A549 (cell line): ENCODE measurements around the gene BICDL1. TPM values are rescaled to one million over a fixed set of nuclear protein-coding genes. Genes with fewer than 3 reads are reported as not detected.

ENCODE experiments used
- ATAC-seq, 2 experiments: fragments of 200-7000 bp in 1 of 2; fragments of >200 bp in 1 of 2; cut with Nextera tagmentation in 1 of 2; cut with Tn5 transposase in 1 of 2; 3 replicates each; pipeline versions ENCODE4 v1.8.0 to v1.9.1; 2018 to 2020; ENCODE audit warnings: mild to moderate bottlenecking in 1 of 2, moderate library complexity in 1 of 2
- CTCF ChIA-PET: fragments of 300-600 bp; sonication (Branson Sonifier 250); formaldehyde crosslinking; extraction: SDS; loops from one replicate; lab custom pipeline; 2021; ENCODE audit warnings: antibody characterized with exemption, inconsistent platforms; lab: Yijun Ruan, JAX
- POLR2A ChIA-PET: fragments of 350-600 bp; formaldehyde crosslinking; extraction: SDS; loops from one replicate; lab custom pipeline; 2021; ENCODE audit warnings: antibody characterized with exemption, inconsistent platforms; lab: Yijun Ruan, JAX
- DNase-seq, 2 experiments: peaks; one replicate each; pipeline versions ENCODE4 v3.0.0 to v3.0.0-alpha.2; 2011 to 2016; ENCODE audit warnings: low read depth in 1 of 2, low spot score in 1 of 2
- FAIRE-seq: peaks from 2 replicates; lab custom pipeline; 2011; peaks lifted over from hg19 to GRCh38; lab: Jason Lieb, UNC
- H3K27ac ChIP-seq, 2 experiments: fragments of >200 bp; sonication (Bioruptor Twin); formaldehyde crosslinking; 3 replicates each; pipeline ENCODE4 v1.5.1; 2016 to 2017
- H3K4me1 ChIP-seq: fragments of >200 bp; sonication (Bioruptor Twin); formaldehyde crosslinking; 3 replicates; pipeline ENCODE4 v1.6.1; 2016
- H3K4me2 ChIP-seq: fragments of >200 bp; sonication (Bioruptor Twin); formaldehyde crosslinking; 3 replicates; pipeline ENCODE4 v1.6.1; 2016
- H3K4me3 ChIP-seq: fragments of >200 bp; sonication (Bioruptor Twin); formaldehyde crosslinking; 3 replicates; pipeline ENCODE4 v1.5.1; 2016
- H3K9me3 ChIP-seq: fragments of >200 bp; sonication (Bioruptor Twin); formaldehyde crosslinking; 3 replicates; pipeline ENCODE4 v1.6.1; 2016
- ATOH8 ChIP-seq: fragments of 250-450 bp; sonication (Bioruptor Pico); IDR thresholded peaks from 2 replicates; pipeline ENCODE4 v1.5.0; 2020; ENCODE audit warnings: low read depth, mild to moderate bottlenecking, moderate library complexity
- BCL3 ChIP-seq: fragments of >200 bp; sonication (Bioruptor Twin); formaldehyde crosslinking; IDR thresholded peaks from 3 replicates; pipeline ENCODE4 v1.6.1; 2016
- CBX8 ChIP-seq: fragments of 200-600 bp; sonication (generic); IDR thresholded peaks from 2 replicates; pipeline ENCODE4 v1.6.1; 2016
- CEBPB ChIP-seq, 2 experiments: fragments of >200 bp in 1 of 2; sonication (Bioruptor Twin) in 1 of 2; formaldehyde crosslinking in 1 of 2; IDR thresholded peaks; 2 replicates each; pipeline ENCODE4 v1.6.1; 2012 to 2016
- CHD2 ChIP-seq: fragments of 150-350 bp; IDR thresholded peaks from 2 replicates; pipeline ENCODE4 v1.6.1; 2014; ENCODE audit warnings: low read length; ENCODE audit not compliant: partially characterized antibody
- E2F6 ChIP-seq: IDR thresholded peaks from 2 replicates; pipeline ENCODE4 v1.6.1; 2012; ENCODE audit warnings: low read depth, borderline replicate concordance
- EHF ChIP-seq: fragments of 250-450 bp; sonication (Bioruptor Pico); IDR thresholded peaks from 2 replicates; pipeline ENCODE4 v1.5.0; 2020; ENCODE audit warnings: mild to moderate bottlenecking
- FOXS1 ChIP-seq: fragments of 250-450 bp; sonication (Bioruptor Pico); IDR thresholded peaks from 2 replicates; pipeline ENCODE4 v1.5.0; 2020; ENCODE audit warnings: mild to moderate bottlenecking, moderate library complexity
- HOXA7 ChIP-seq: fragments of 250-450 bp; sonication (Bioruptor Pico); IDR thresholded peaks from 2 replicates; pipeline ENCODE4 v1.5.0; 2020; ENCODE audit warnings: mild to moderate bottlenecking, moderate library complexity
- JUN ChIP-seq, 2 experiments: fragments of >200 bp; sonication (Bioruptor Twin); formaldehyde crosslinking; IDR thresholded peaks; 2 replicates in 1 of 2; 3 replicates in 1 of 2; pipeline ENCODE4 v1.6.1; 2016 to 2017
- MAFK ChIP-seq: fragments of 450-650 bp; IDR thresholded peaks from 2 replicates; pipeline ENCODE4 v1.6.1; 2014; ENCODE audit not compliant: partially characterized antibody
- MAX ChIP-seq: IDR thresholded peaks from 2 replicates; pipeline ENCODE4 v1.6.1; 2012
- MAZ ChIP-seq: fragments of 150-350 bp; IDR thresholded peaks from 2 replicates; pipeline ENCODE4 v1.6.1; 2014; ENCODE audit warnings: antibody characterized with exemption, low read depth, low read length, borderline replicate concordance
- MYC ChIP-seq: IDR thresholded peaks from 2 replicates; pipeline ENCODE4 v1.6.1; 2012; ENCODE audit warnings: mild to moderate bottlenecking, inconsistent platforms, low read length, improper control_type of control experiment, borderline replicate concordance
- PBX3 ChIP-seq: IDR thresholded peaks from 2 replicates; pipeline ENCODE4 v1.6.1; 2012
- PHF8 ChIP-seq: fragments of 200-600 bp; sonication (generic); IDR thresholded peaks from 2 replicates; pipeline ENCODE4 v1.6.1; 2016; ENCODE audit warnings: low read depth, mild to moderate bottlenecking, antibody characterized with exemption, moderate library complexity, borderline replicate concordance
- POLR2A ChIP-seq: IDR thresholded peaks from 2 replicates; pipeline ENCODE4 v1.6.1; 2012; ENCODE audit warnings: mild to moderate bottlenecking, low read length
- RAD21 ChIP-seq, 2 experiments: fragments of >200 bp in 1 of 2; sonication (Bioruptor Twin) in 1 of 2; formaldehyde crosslinking in 1 of 2; IDR thresholded peaks in 1 of 2; conservative IDR thresholded peaks in 1 of 2; 2 replicates in 1 of 2; 3 replicates in 1 of 2; pipeline ENCODE4 v1.6.1; 2012 to 2018; ENCODE audit warnings: inconsistent platforms in 1 of 2
- RCOR1 ChIP-seq: fragments of 150-350 bp; IDR thresholded peaks from 2 replicates; pipeline ENCODE4 v1.6.1; 2014; ENCODE audit warnings: antibody characterized with exemption, low read length, low read depth
- TP53 ChIP-seq: fragments of 250-450 bp; sonication (Bioruptor Pico); IDR thresholded peaks from 2 replicates; pipeline ENCODE4 v1.5.0; 2021; ENCODE audit warnings: mild to moderate bottlenecking, moderate library complexity
- ZNF302 ChIP-seq: fragments of 250-450 bp; sonication (Bioruptor Pico); IDR thresholded peaks from 2 replicates; pipeline ENCODE4 v1.9.0; 2021; ENCODE audit warnings: inconsistent platforms, mild to moderate bottlenecking, moderate library complexity
- WGBS: methylation state at CpG from one replicate; pipeline ENCODE4 v1.1.6; 2017; ENCODE audit errors: missing lambda C conversion rate; 5-methylcytosine and 5-hydroxymethylcytosine counted together
- polyA plus RNA-seq, 4 experiments: library from polyadenylated mRNA; depleted of rRNA in 3 of 4; stranded (reverse); fragments of >200 nt; fragmentation: RNase III in 1 of 4; extraction: RNeasy Plus Mini Kit Qiagen cat#74134 plus additional on column Dnase treatment in 1 of 4; gene quantifications; 2 replicates in 3 of 4; 3 replicates in 1 of 4; pipeline ENCODE4 v1.2.3, GENCODE V29; 2011 to 2017

Gene BICDL1
- polyA plus RNA-seq, 2 of the 4 experiments (the other 2 are of a cell fraction) = 3.8 to 4.5 TPM

- H3K4me3 ChIP-seq = peak overlapping the region; percentile 96
- FAIRE-seq (no peak), ATAC-seq (peak; percentile 67 to 79), DNase-seq (peak; percentile 39 to 96)
- H3K4me1 ChIP-seq = peaks cover 33% of the 10 kb centered on the region
- no peaks in the 10 kb centered on the region for H3K9me3 ChIP-seq
- ChIA-PET POLR2A (interaction anchor here (0.6 to 5.2 kb wide), 8 partner anchors 9 to 175 kb away, joined by 3 to 60 read pairs (median 4); partner anchors contain the start of genes RNU4-1, RNU4-2 and RPLP0), CTCF (interaction anchor here (0.6 to 1.7 kb wide), 5 partner anchors 10 to 56 kb away, joined by 3 to 4 read pairs (median 3); no protein-coding TSS in a partner anchor)
- 1% methylated on average over 30 of the region's 91 CpGs for WGBS
- peak overlapping the region; percentile 95 to 97 for H3K27ac ChIP-seq
- TF ChIP-seq CHD2 = no peak
- TF ChIP-seq RAD21 (conservative IDR thresholded peaks at IDR 0.05 in 1 of 2, IDR thresholded peaks at IDR 0.05 in 1 of 2) = no peak
- no peak for TF ChIP-seq MAZ
- TF ChIP-seq MYC = peak; percentile 45; the same call in 1 of the 2 replicates
- peak; percentile 94 for TF ChIP-seq MAX
- TF ChIP-seq BCL3 = peak; percentile 77; the same call in 1 of the 3 replicates
- TF ChIP-seq JUN (IDR thresholded peaks at IDR 0.05) = peak; percentile 69 to 91; a peak in 3 of 5 replicates
- TF ChIP-seq RCOR1 = no peak
- TF ChIP-seq PHF8 = peak; percentile 49
- peak; percentile 89 for TF ChIP-seq E2F6
- TF ChIP-seq CBX8 = no peak
- no peak for TF ChIP-seq HOXA7 (CRISPR knock-in tag)
- TF ChIP-seq POLR2A = peak; percentile 90
- no peak for TF ChIP-seq MAFK
- TF ChIP-seq EHF (CRISPR knock-in tag) = no peak
- H3K4me2 ChIP-seq = peak overlapping the region; percentile 81
Observed at GRCh38 chr12:120116792-120117651, 128.0 kb downstream of the BICDL1 start.

- no peak for FAIRE-seq
- peak overlapping the region; percentile 81 for H3K4me2 ChIP-seq
- peak overlapping the region; percentile 96 for H3K4me3 ChIP-seq
- 4% methylated on average over 7 of the region's 7 CpGs for WGBS
- H3K27ac ChIP-seq = peak overlapping the region; percentile 95 to 97
- no peak for ATAC-seq
- ChIA-PET CTCF (interaction anchor here (0.9 to 1.7 kb wide), 3 partner anchors 9 to 55 kb away, joined by 3 read pairs; no protein-coding TSS in a partner anchor), POLR2A (interaction anchor here (0.6 to 5.2 kb wide), 6 partner anchors 8 to 174 kb away, joined by 3 to 60 read pairs (median 6); partner anchors contain the start of genes RNU4-1, RNU4-2 and RPLP0)
- no peak for DNase-seq
- H3K9me3 ChIP-seq = no peaks in the 10 kb centered on the region
- peaks cover 33% of the 10 kb centered on the region for H3K4me1 ChIP-seq
- TF ChIP-seq MAZ (no peak), ATOH8 (CRISPR knock-in tag) (no peak), TP53 (no peak), FOXS1 (CRISPR knock-in tag) (no peak), CEBPB (IDR thresholded peaks at IDR 0.05) (no peak), PBX3 (no peak), ZNF302 (CRISPR knock-in tag) (no peak)
Observed at GRCh38 chr12:120117961-120118320, 128.9 kb downstream of the BICDL1 start.
